B cell (primary cell): ENCODE results near the gene SPEM2. TPM values are rescaled to one million over a fixed set of nuclear protein-coding genes. Genes with fewer than 3 reads are reported as not detected.

Experiments used
- ATAC-seq: fragments of 200-7000 bp; cut with Tn5 transposase; one replicate; pipeline ENCODE4 v1.10.0; 2021; ENCODE audit warnings: low read depth, mild to moderate bottlenecking, moderate number of reproducible peaks, moderate library complexity
- CTCF ChIA-PET: fragments of 350-600 bp; sonication (Branson Sonifier 250); formaldehyde crosslinking; loops from one replicate; lab custom pipeline; 2021; ENCODE audit warnings: antibody characterized with exemption, inconsistent platforms; lab: Charles Lee
- POLR2A ChIA-PET: fragments of 350-600 bp; sonication (Branson Sonifier 250); formaldehyde crosslinking; loops from one replicate; lab custom pipeline; 2021; ENCODE audit warnings: antibody characterized with exemption; lab: Charles Lee
- DNase-seq: peaks from one replicate; pipeline ENCODE4 v3.0.0; 2013
- H2AFZ ChIP-seq: 2 replicates; pipeline ENCODE4 v1.6.1; 2012; ENCODE audit warnings: mild to moderate bottlenecking, low read depth, low read length; ENCODE audit not compliant: insufficient read depth, poor library complexity, severe bottlenecking
- H3K27ac ChIP-seq, 2 donors: 1 replicate in 1 of 2; 2 replicates in 1 of 2; pipeline ENCODE4 v1.5.1; 2012 to 2013; ENCODE audit warnings: low read length in 2 of 2, mild to moderate bottlenecking in 2 of 2, moderate library complexity in 1 of 2
- H3K27me3 ChIP-seq, 4 experiments: fragments of 200-600 bp in 1 of 4; sonication (generic) in 1 of 4; replicated peaks in 1 of 4; 1 replicate in 2 of 4; 2 replicates in 2 of 4; pipeline versions ENCODE4 v1.6.1 to v1.7.0; 2013 to 2016; ENCODE audit warnings: low read length in 3 of 4, mild to moderate bottlenecking in 2 of 4, mixed read lengths in 1 of 4, moderate library complexity in 1 of 4; ENCODE audit not compliant: insufficient read depth in 4 of 4, control insufficient read depth in 3 of 4; ENCODE audit errors: control extremely low read depth in 1 of 4
- H3K36me3 ChIP-seq, 2 experiments: replicated peaks in 1 of 2; 1 replicate in 1 of 2; 2 replicates in 1 of 2; pipeline versions ENCODE4 v1.6.1 to v1.7.1; 2013; ENCODE audit warnings: low read length in 1 of 2; ENCODE audit not compliant: insufficient read depth in 2 of 2, control insufficient read depth in 1 of 2; ENCODE audit errors: control extremely low read depth in 1 of 2, extremely low read depth in 1 of 2
- H3K4me1 ChIP-seq, 2 donors: fragments of 200-600 bp in 1 of 2; sonication (generic) in 1 of 2; 1 replicate in 1 of 2; 2 replicates in 1 of 2; pipeline versions ENCODE4 v1.5.1 to v1.6.1; 2013 to 2017; ENCODE audit warnings: low read length in 2 of 2; ENCODE audit not compliant: control insufficient read depth in 2 of 2, insufficient read depth in 2 of 2
- H3K4me2 ChIP-seq: replicated peaks from 2 replicates; pipeline ENCODE3; 2012; ENCODE audit warnings: mild to moderate bottlenecking, low read depth, low read length; ENCODE audit not compliant: poor library complexity, severe bottlenecking
- H3K4me3 ChIP-seq, 5 experiments: fragments of 200-600 bp in 1 of 5; sonication (generic) in 1 of 5; 1 replicate in 3 of 5; 2 replicates in 2 of 5; pipeline versions ENCODE4 v1.5.1 to v1.7.0; 2011 to 2016; ENCODE audit warnings: low read length in 4 of 5, mild to moderate bottlenecking in 4 of 5, low read depth in 2 of 5, control low read depth in 1 of 5, moderate library complexity in 1 of 5; ENCODE audit not compliant: insufficient read depth in 1 of 5; ENCODE audit errors: control extremely low read depth in 1 of 5, extremely low read depth in 1 of 5
- H3K79me2 ChIP-seq: fragments of 200-600 bp; sonication (generic); one replicate; pipeline ENCODE4 v1.6.0; 2016; ENCODE audit warnings: low read length; ENCODE audit not compliant: control insufficient read depth, insufficient read depth
- H3K9ac ChIP-seq: fragments of 200-600 bp; sonication (generic); 2 replicates; pipeline ENCODE4 v1.6.1; 2017; ENCODE audit warnings: mild to moderate bottlenecking, low read length, moderate library complexity
- H3K9me3 ChIP-seq, 3 donors: one replicate each; pipeline versions ENCODE4 v1.6.1 to v1.7.1; 2013; ENCODE audit warnings: low read length in 2 of 3; ENCODE audit not compliant: control insufficient read depth in 2 of 3, insufficient read depth in 1 of 3; ENCODE audit errors: control extremely low read depth in 1 of 3
- H4K20me1 ChIP-seq: 2 replicates; pipeline ENCODE4 v1.6.0; 2012; ENCODE audit warnings: mild to moderate bottlenecking, low read length; ENCODE audit not compliant: insufficient read depth, control insufficient read depth, poor library complexity, severe bottlenecking
- H3K27ac Mint-ChIP-seq: one replicate; pipeline ENCODE4 v1.8.0; 2021; ENCODE audit warnings: mixed read lengths
- H3K27me3 Mint-ChIP-seq: one replicate; pipeline ENCODE4 v1.8.0; 2021; ENCODE audit warnings: mixed read lengths
- H3K4me1 Mint-ChIP-seq: one replicate; pipeline ENCODE4 v1.8.0; 2021; ENCODE audit warnings: mixed read lengths
- H3K4me3 Mint-ChIP-seq: one replicate; pipeline ENCODE4 v1.8.0; 2021; ENCODE audit warnings: mixed read lengths
- H3K9me3 Mint-ChIP-seq: one replicate; pipeline ENCODE4 v1.8.0; 2022; ENCODE audit warnings: mixed read lengths; ENCODE audit not compliant: insufficient read depth
- CTCF ChIP-seq: fragments of 200-600 bp; IDR thresholded peaks from one replicate; pipeline ENCODE4 v1.8.0; 2022; ENCODE audit warnings: antibody characterized with exemption, mild to moderate bottlenecking
- EZH2 ChIP-seq: IDR thresholded peaks from 2 replicates; pipeline ENCODE4 v1.6.1; 2012; ENCODE audit warnings: borderline replicate concordance, low read depth, mild to moderate bottlenecking, moderate library complexity, low read length; ENCODE audit not compliant: insufficient read depth, poor library complexity, severe bottlenecking
- WGBS: methylation state at CpG from one replicate; pipeline ENCODE4 v1.1.5; 2013; ENCODE audit warnings: missing lambda C conversion rate; ENCODE audit not compliant: insufficient coverage; 5-methylcytosine and 5-hydroxymethylcytosine counted together
- intact Hi-C: fragments of 100-400 bp; cut with micrococcal nuclease; formaldehyde crosslinking; loops from one replicate; pipeline ENCODE4 v1.10.0; 2022
- polyA plus RNA-seq: library from polyadenylated mRNA; depleted of rRNA; stranded (reverse); fragments of >200 nt; gene quantifications from 2 replicates; pipeline ENCODE4 v1.2.3, GENCODE V29; 2012
- total RNA-seq, 2 donors: library from RNA; stranded (reverse); fragments of 120-200 nt in 1 of 2; gene quantifications; 1 replicate in 1 of 2; 2 replicates in 1 of 2; pipeline versions ENCODE4 v1.2.3 to v1.2.4, GENCODE V29; 2013 to 2022

SPEM2 gene
- total and polyA plus RNA-seq, 2 donors (not counting 1 experiment from before 2014, with no cell fraction given): not detected

GRCh38 chr17:7438656-7439460 is 13.4 kb downstream of the SPEM2 start:
- H4K20me1 ChIP-seq: peaks cover 49% of the 10 kb centered on the region
- H3K36me3 ChIP-seq: no peaks in the 10 kb centered on the region
- no peak for TF ChIP-seq CTCF
- TF ChIP-seq EZH2: no peak
- H3K79me2 ChIP-seq: peaks cover 27% of the 10 kb centered on the region
- peaks cover 48% of the 10 kb centered on the region for H3K4me1 Mint-ChIP-seq
- H3K9me3 Mint-ChIP-seq: no peaks in the 10 kb centered on the region
- no peak overlapping the region for H3K27ac ChIP-seq
- no peak overlapping the region for H2AFZ ChIP-seq
- peak overlapping the region; percentile 48 for H3K9ac ChIP-seq
- H3K4me2 ChIP-seq: peak overlapping the region; percentile 93
- intact Hi-C loops: loop anchor here (5.0 kb wide), 2 partner anchors 402 to 1952 kb away; partner anchors contain the start of genes DERL2, MIS12 and SLC16A13
- H3K27ac Mint-ChIP-seq: peak overlapping the region; percentile 61
- 48% methylated on average over 6 of the region's 11 CpGs for WGBS
- peaks cover 51 to 53% of the 10 kb centered on the region in 2 donors for H3K4me1 ChIP-seq
- H3K4me3 Mint-ChIP-seq: peak overlapping the region; percentile 84
- POLR2A ChIA-PET: interaction anchor here (0.6 kb wide), 1 partner anchor 17 kb away, joined by 10 read pairs; no protein-coding TSS in a partner anchor
- peak overlapping the region in 2 of 5 experiments; percentile 31 to 43 for H3K4me3 ChIP-seq
- peaks cover 0 to 59% (median 34%) of the 10 kb centered on the region in 4 experiments for H3K27me3 ChIP-seq
- ATAC-seq (no peak), DNase-seq (no peak)
- H3K27me3 Mint-ChIP-seq: peaks cover 51% of the 10 kb centered on the region
- H3K9me3 ChIP-seq: peaks cover 0 to 34% (median 0%) of the 10 kb centered on the region in 3 donors
- CTCF ChIA-PET: interaction anchor here (0.8 to 4.2 kb wide), 9 partner anchors 16 to 234 kb away, joined by 3 to 43 read pairs (median 5); partner anchors contain the start of genes SLC35G6 and TMEM95
